Transverse colon (tissue), 4 donors: ENCODE results near the gene POLE.

Source experiments
- CTCF ChIP-seq, 5 experiments: fragments of 200-600 bp in 3 of 5; fragments of 450-650 bp in 2 of 5; sonication (generic) in 3 of 5; IDR thresholded peaks; 1 replicate in 2 of 5; 2 replicates in 3 of 5; pipeline ENCODE4 v1.5.1; 2016 to 2017; ENCODE audit warnings: antibody characterized with exemption in 5 of 5, inconsistent platforms in 3 of 5, mild to moderate bottlenecking in 2 of 5, moderate library complexity in 1 of 5
- POLR2A ChIP-seq: fragments of 450-650 bp; IDR thresholded peaks from one replicate; pipeline ENCODE4 v1.6.1; 2016; ENCODE audit warnings: antibody characterized with exemption, mild to moderate bottlenecking, moderate library complexity
- POLR2AphosphoS5 ChIP-seq, 3 donors: sonication (generic); formaldehyde crosslinking; IDR thresholded peaks; one replicate each; pipeline ENCODE4 v1.6.1; 2016; ENCODE audit warnings: antibody characterized with exemption in 3 of 3

- TF ChIP-seq CTCF (IDR thresholded peaks at IDR 0.05) (no peak), POLR2A (no peak), POLR2AphosphoS5 (IDR thresholded peaks at IDR 0.05) (no peak)
These were observed 54.5 kb downstream of the POLE start for GRCh38 chr12:132632521-132633228.
